Stomach (tissue), 9 donors: Measurements from ENCODE around the gene SPOP. TPM values are rescaled to one million over a fixed set of nuclear protein-coding genes. Genes with fewer than 3 reads are reported as not detected.

Source experiments
- DNase-seq, 2 donors: peaks; one replicate each; pipeline versions ENCODE4 v3.0.0 to v3.0.0-alpha.2; 2013 to 2019
- H3K27ac ChIP-seq, 5 donors: fragments of 200-600 bp in 4 of 5; sonication (generic) in 4 of 5; one replicate each; pipeline ENCODE4 v1.5.1; 2013 to 2019; ENCODE audit warnings: mild to moderate bottlenecking in 1 of 5, moderate library complexity in 1 of 5
- H3K27me3 ChIP-seq, 3 donors: fragments of 200-600 bp; sonication (generic); one replicate each; pipeline ENCODE4 v1.5.1; 2017 to 2019; ENCODE audit warnings: mixed run types in 1 of 3
- H3K36me3 ChIP-seq, 4 donors: fragments of 200-600 bp; sonication (generic); 1 replicate in 3 of 4; 2 replicates in 1 of 4; pipeline ENCODE4 v1.5.1; 2016 to 2019
- H3K4me1 ChIP-seq, 4 donors: fragments of 200-600 bp; sonication (generic); one replicate each; pipeline ENCODE4 v1.5.1; 2016 to 2019
- H3K4me3 ChIP-seq, 4 donors: fragments of 200-600 bp; sonication (generic) in 3 of 4; one replicate each; pipeline ENCODE4 v1.5.1; 2016 to 2019; ENCODE audit warnings: mild to moderate bottlenecking in 1 of 4
- H3K9me3 ChIP-seq, 4 donors: fragments of 200-600 bp; sonication (generic); one replicate each; pipeline ENCODE4 v1.5.1; 2016 to 2019
- EP300 ChIP-seq: sonication (generic); formaldehyde crosslinking; IDR thresholded peaks from one replicate; pipeline ENCODE4 v1.6.1; 2017; ENCODE audit warnings: antibody characterized with exemption
- POLR2A ChIP-seq, 4 donors: fragments of 450-650 bp; IDR thresholded peaks; one replicate each; pipeline ENCODE4 v1.6.1; 2016; ENCODE audit warnings: antibody characterized with exemption in 4 of 4, control low read depth in 2 of 4, mild to moderate bottlenecking in 1 of 4, moderate library complexity in 1 of 4
- POLR2AphosphoS5 ChIP-seq, 3 donors: sonication (generic); formaldehyde crosslinking; IDR thresholded peaks; one replicate each; pipeline ENCODE4 v1.6.1; 2016; ENCODE audit warnings: antibody characterized with exemption in 3 of 3
- WGBS, 5 donors: extraction: QIAGEN DNeasy Blood & Tissue Kit in 3 of 5; methylation state at CpG; one replicate each; pipeline versions ENCODE4 v1.1.5 to v1.1.7; 2013 to 2018; 5-methylcytosine and 5-hydroxymethylcytosine counted together
- intact Hi-C: fragments of 100-400 bp; cut with DNase I; formaldehyde crosslinking; loops from one replicate; pipeline ENCODE4 v1.15.1; 2023; ENCODE audit warnings: low total_unique reads
- polyA plus RNA-seq, 3 donors: library from polyadenylated mRNA; stranded (reverse); fragments of 200-250 nt; gene quantifications; one replicate each; pipeline ENCODE4 v1.2.3, GENCODE V29; 2013
- total RNA-seq, 5 donors: library from RNA; depleted of rRNA; stranded (reverse); fragments of >200 nt; gene quantifications; one replicate each; pipeline versions ENCODE4 v1.1.0 to v1.2.3, GENCODE V29; 2014 to 2016
- TF ChIP-seq, protein P1 (sequence below), 7 experiments: fragments of 450-650 bp in 4 of 7; fragments of 200-600 bp in 3 of 7; sonication (generic) in 3 of 7; IDR thresholded peaks; one replicate each; pipeline ENCODE4 v1.5.1; 2016 to 2019; ENCODE audit warnings: antibody characterized with exemption in 7 of 7, control low read depth in 2 of 7, mild to moderate bottlenecking in 1 of 7
- donor health status: healthy with polysubstance abuse.
- donor health status: Bipolar disorder and iron deficiency.
- donor health status: healthy.

Gene SPOP
- total and polyA plus RNA-seq, 8 donors, result 17.5 to 309 (median 41.6) TPM

DNA sequence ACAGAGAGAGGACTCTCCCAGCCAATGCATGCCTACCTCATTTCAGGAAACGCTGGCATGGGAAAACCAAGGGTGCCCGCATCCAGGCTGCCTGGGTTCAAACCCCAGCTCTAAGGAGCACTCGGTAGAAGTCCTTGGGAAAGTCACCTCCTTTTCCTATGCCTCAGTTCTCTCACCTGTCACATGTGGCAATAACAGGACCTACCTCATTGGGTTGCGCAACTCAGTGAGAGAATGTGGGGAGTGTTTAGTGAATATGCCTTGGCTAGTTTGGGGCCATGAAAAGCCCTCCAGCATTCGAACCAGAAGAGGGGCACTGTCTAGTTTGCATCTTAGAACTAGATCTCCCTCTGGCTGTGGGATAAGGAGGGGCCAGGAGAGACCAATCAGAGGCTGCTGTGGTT lies 111.2 kb downstream of the SPOP start:
- H3K27ac ChIP-seq, result peak overlapping the region; percentile 60 to 90 (median 74)
- DNase-seq, result no peak

GRCh38 chr17:49565948-49566491 lies 111.9 kb downstream of the SPOP start:
- Histone ChIP-seq H3K27me3 (peaks cover 0 to 10% (median 0%) of the 10 kb centered on the region in 3 donors), H3K36me3 (no peaks in the 10 kb centered on the region), H3K9me3 (no peaks in the 10 kb centered on the region), H3K27ac (peak overlapping the region; percentile 11 to 90 (median 74)), H3K4me1 (peaks cover 32 to 49% (median 41%) of the 10 kb centered on the region in 4 donors), H3K4me3 (no peak overlapping the region)
- intact Hi-C loops, result no loop called here
- TF ChIP-seq EP300 (peak; percentile 94), POLR2AphosphoS5 (IDR thresholded peaks at IDR 0.05) (peak; percentile 70 to 96 (median 91)), POLR2A (IDR thresholded peaks at IDR 0.05) (no peak)
- TF ChIP-seq, protein P1, sequence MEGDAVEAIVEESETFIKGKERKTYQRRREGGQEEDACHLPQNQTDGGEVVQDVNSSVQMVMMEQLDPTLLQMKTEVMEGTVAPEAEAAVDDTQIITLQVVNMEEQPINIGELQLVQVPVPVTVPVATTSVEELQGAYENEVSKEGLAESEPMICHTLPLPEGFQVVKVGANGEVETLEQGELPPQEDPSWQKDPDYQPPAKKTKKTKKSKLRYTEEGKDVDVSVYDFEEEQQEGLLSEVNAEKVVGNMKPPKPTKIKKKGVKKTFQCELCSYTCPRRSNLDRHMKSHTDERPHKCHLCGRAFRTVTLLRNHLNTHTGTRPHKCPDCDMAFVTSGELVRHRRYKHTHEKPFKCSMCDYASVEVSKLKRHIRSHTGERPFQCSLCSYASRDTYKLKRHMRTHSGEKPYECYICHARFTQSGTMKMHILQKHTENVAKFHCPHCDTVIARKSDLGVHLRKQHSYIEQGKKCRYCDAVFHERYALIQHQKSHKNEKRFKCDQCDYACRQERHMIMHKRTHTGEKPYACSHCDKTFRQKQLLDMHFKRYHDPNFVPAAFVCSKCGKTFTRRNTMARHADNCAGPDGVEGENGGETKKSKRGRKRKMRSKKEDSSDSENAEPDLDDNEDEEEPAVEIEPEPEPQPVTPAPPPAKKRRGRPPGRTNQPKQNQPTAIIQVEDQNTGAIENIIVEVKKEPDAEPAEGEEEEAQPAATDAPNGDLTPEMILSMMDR (IDR thresholded peaks at IDR 0.05), result no peak
- 8 to 17% (median 14%) methylated on average over 14 of the region's 14 CpGs for WGBS, 5 donors
- peak; percentile 76 to 87 for DNase-seq

More for the DNA sequence above, 111.2 kb downstream of the SPOP start:
- 55 to 65% (median 61%) methylated on average over 5 of the region's 5 CpGs for WGBS, 5 donors
- intact Hi-C loops, result no loop called here
- Histone ChIP-seq H3K4me3 (no peak overlapping the region), H3K4me1 (peaks cover 32 to 55% (median 41%) of the 10 kb centered on the region in 4 donors), H3K9me3 (no peaks in the 10 kb centered on the region), H3K36me3 (no peaks in the 10 kb centered on the region), H3K27me3 (peaks cover 0 to 10% (median 0%) of the 10 kb centered on the region in 3 donors)
- TF ChIP-seq POLR2AphosphoS5 (IDR thresholded peaks at IDR 0.05) (no peak), EP300 (no peak), POLR2A (IDR thresholded peaks at IDR 0.05) (no peak)
- TF ChIP-seq, protein P1 (IDR thresholded peaks at IDR 0.05), result no peak

DNA sequence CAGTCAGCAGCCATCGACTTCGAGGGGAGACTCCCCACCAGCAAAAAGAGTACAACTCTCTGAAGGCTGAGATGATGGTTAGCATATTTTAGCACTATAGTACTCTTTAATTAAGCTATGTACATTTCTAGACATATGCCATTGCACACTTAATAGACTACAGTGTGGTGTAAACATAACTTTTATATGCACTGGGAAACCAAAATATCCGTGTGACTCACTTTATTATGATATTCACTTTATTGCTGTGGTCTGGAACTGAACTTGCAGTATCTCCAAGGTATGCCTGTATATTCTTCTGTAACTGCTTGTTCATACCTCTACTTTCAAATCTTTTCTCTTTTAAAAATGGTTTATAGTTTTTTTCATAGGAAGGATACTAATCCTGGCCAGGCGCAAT lies 113.3 kb downstream of the SPOP start:
- Histone ChIP-seq H3K4me3 (no peak overlapping the region), H3K36me3 (no peaks in the 10 kb centered on the region), H3K9me3 (no peaks in the 10 kb centered on the region), H3K27me3 (peaks cover 0 to 10% (median 0%) of the 10 kb centered on the region in 3 donors), H3K27ac (peak overlapping the region in 1 of 5 donors; percentile 90), H3K4me1 (peaks cover 25 to 36% (median 34%) of the 10 kb centered on the region in 4 donors)
- intact Hi-C loops, result no loop called here
- 84 to 90% (median 85%) methylated on average over 4 of the region's 4 CpGs for WGBS, 5 donors
- TF ChIP-seq EP300, result no peak
- TF ChIP-seq, protein P1 (IDR thresholded peaks at IDR 0.05), result no peak
- no peak for TF ChIP-seq POLR2AphosphoS5 (IDR thresholded peaks at IDR 0.05)
- no peak for TF ChIP-seq POLR2A (IDR thresholded peaks at IDR 0.05)
- DNase-seq, result no peak

- WGBS, 5 donors, result 15 to 20% (median 17%) methylated on average over 9 of the region's 9 CpGs
- Histone ChIP-seq H3K9me3 (no peaks in the 10 kb centered on the region), H3K27me3 (peaks cover 0 to 22% (median 0%) of the 10 kb centered on the region in 3 donors), H3K27ac (no peak overlapping the region), H3K36me3 (no peaks in the 10 kb centered on the region), H3K4me3 (no peak overlapping the region), H3K4me1 (peaks cover 8 to 13% (median 10%) of the 10 kb centered on the region in 4 donors)
- intact Hi-C loops, result loop anchor here (5.0 kb wide), 2 partner anchors 60 to 435 kb away; partner anchors contain the start of gene NGFR
- TF ChIP-seq EP300, result no peak
- TF ChIP-seq, protein P1 (IDR thresholded peaks at IDR 0.05), result peak in 5 of 7 experiments; percentile 25 to 53 (median 45)
- DNase-seq, result peak; percentile 51 to 77
Observed at GRCh38 chr17:49557312-49558024, 120.4 kb downstream of the SPOP start.
